Hepatocyte (in vitro differentiated cells): ENCODE results near the gene PIRT. TPM values are rescaled to one million over a fixed set of nuclear protein-coding genes. Genes with fewer than 3 reads are reported as not detected.

Experiments
- DNase-seq: peaks from one replicate; pipeline ENCODE4 v3.0.0-alpha.2; 2016; ENCODE audit warnings: low spot score
- H2AFZ ChIP-seq: fragments of 200-600 bp; sonication (generic); 2 replicates; pipeline ENCODE4 v1.6.0; 2016; ENCODE audit warnings: antibody characterized with exemption, mild to moderate bottlenecking
- H3K27ac ChIP-seq: fragments of 200-600 bp; sonication (generic); 2 replicates; pipeline ENCODE4 v1.5.1; 2016; ENCODE audit warnings: mild to moderate bottlenecking
- H3K27me3 ChIP-seq: fragments of 200-600 bp; sonication (generic); 2 replicates; pipeline ENCODE4 v1.6.1; 2016
- H3K36me3 ChIP-seq: fragments of 200-600 bp; sonication (generic); replicated peaks from 2 replicates; pipeline ENCODE4 v1.5.1; 2016; ENCODE audit warnings: low read depth; ENCODE audit not compliant: insufficient read depth
- H3K4me1 ChIP-seq: fragments of 200-600 bp; sonication (generic); 2 replicates; pipeline ENCODE4 v1.5.1; 2016; ENCODE audit warnings: mild to moderate bottlenecking, moderate library complexity; ENCODE audit not compliant: insufficient read depth
- H3K4me2 ChIP-seq: fragments of 200-600 bp; sonication (generic); 2 replicates; pipeline ENCODE4 v1.6.0; 2016
- H3K4me3 ChIP-seq: fragments of 200-600 bp; sonication (generic); 2 replicates; pipeline ENCODE4 v1.5.1; 2016; ENCODE audit warnings: mild to moderate bottlenecking
- H3K79me2 ChIP-seq: fragments of 200-600 bp; sonication (generic); 2 replicates; pipeline ENCODE4 v1.6.0; 2017; ENCODE audit warnings: mild to moderate bottlenecking
- H3K9me2 ChIP-seq: fragments of 200-600 bp; sonication (generic); replicated peaks from 2 replicates; pipeline ENCODE4 v1.6.0; 2017; ENCODE audit warnings: mild to moderate bottlenecking; ENCODE audit not compliant: insufficient read depth
- H3K9me3 ChIP-seq: fragments of 200-600 bp; sonication (generic); 2 replicates; pipeline ENCODE4 v1.5.1; 2016; ENCODE audit warnings: low read depth, mild to moderate bottlenecking
- H4K20me1 ChIP-seq: fragments of 200-600 bp; sonication (generic); 2 replicates; pipeline ENCODE4 v1.6.0; 2016; ENCODE audit warnings: mild to moderate bottlenecking; ENCODE audit not compliant: insufficient read depth, poor library complexity, severe bottlenecking
- EZH2 ChIP-seq: fragments of 200-600 bp; sonication (generic); IDR thresholded peaks from 2 replicates; pipeline ENCODE4 v1.6.1; 2016; ENCODE audit warnings: antibody characterized with exemption, mild to moderate bottlenecking, borderline replicate concordance
- EZH2phosphoT487 ChIP-seq: fragments of 200-600 bp; sonication (generic); IDR thresholded peaks from one replicate; pipeline ENCODE4 v1.6.1; 2018; ENCODE audit warnings: antibody characterized with exemption, mild to moderate bottlenecking, low read depth, moderate library complexity; ENCODE audit not compliant: unreplicated experiment, severe bottlenecking
- WGBS: methylation state at CpG from one replicate; pipeline ENCODE4 v1.1.6; 2016; ENCODE audit warnings: low lambda C conversion rate; ENCODE audit errors: missing lambda C conversion rate; 5-methylcytosine and 5-hydroxymethylcytosine counted together
- polyA plus RNA-seq: library from polyadenylated mRNA; unstranded; fragments of >200 nt; fragmentation: Nextera tagmentation; extraction: Ambion mirVana; gene quantifications from 2 replicates; pipeline ENCODE4 v1.2.1, GENCODE V29; 2016
- total RNA-seq: library from RNA; depleted of rRNA; stranded (reverse); fragments of >200 nt; gene quantifications from 2 replicates; pipeline ENCODE4 v1.2.3, GENCODE V29; 2014
- TF ChIP-seq, protein P1 (sequence below): fragments of 200-600 bp; sonication (generic); IDR thresholded peaks from 2 replicates; pipeline ENCODE4 v1.5.1; 2016; ENCODE audit warnings: antibody characterized with exemption, mild to moderate bottlenecking; ENCODE audit not compliant: poor library complexity

The PIRT gene
- total and polyA plus RNA-seq, 2 experiments from 2014 or later, result not detected

GRCh38 chr17:10845388-10845751, 7.5 kb upstream of the PIRT start:
- Histone ChIP-seq H3K9me3 (no peaks in the 10 kb centered on the region), H3K36me3 (no peaks in the 10 kb centered on the region), H3K4me2 (peak overlapping the region; percentile 89)

GRCh38 chr17:10844621-10845387, 6.9 kb upstream of the PIRT start:
- H4K20me1 ChIP-seq, result no peaks in the 10 kb centered on the region
- no peaks in the 10 kb centered on the region for H3K36me3 ChIP-seq
- no peaks in the 10 kb centered on the region for H3K27me3 ChIP-seq
- peak; percentile 90 for DNase-seq
- peak overlapping the region; percentile 73 for H2AFZ ChIP-seq
- TF ChIP-seq EZH2phosphoT487, result no peak
- TF ChIP-seq, protein P1, sequence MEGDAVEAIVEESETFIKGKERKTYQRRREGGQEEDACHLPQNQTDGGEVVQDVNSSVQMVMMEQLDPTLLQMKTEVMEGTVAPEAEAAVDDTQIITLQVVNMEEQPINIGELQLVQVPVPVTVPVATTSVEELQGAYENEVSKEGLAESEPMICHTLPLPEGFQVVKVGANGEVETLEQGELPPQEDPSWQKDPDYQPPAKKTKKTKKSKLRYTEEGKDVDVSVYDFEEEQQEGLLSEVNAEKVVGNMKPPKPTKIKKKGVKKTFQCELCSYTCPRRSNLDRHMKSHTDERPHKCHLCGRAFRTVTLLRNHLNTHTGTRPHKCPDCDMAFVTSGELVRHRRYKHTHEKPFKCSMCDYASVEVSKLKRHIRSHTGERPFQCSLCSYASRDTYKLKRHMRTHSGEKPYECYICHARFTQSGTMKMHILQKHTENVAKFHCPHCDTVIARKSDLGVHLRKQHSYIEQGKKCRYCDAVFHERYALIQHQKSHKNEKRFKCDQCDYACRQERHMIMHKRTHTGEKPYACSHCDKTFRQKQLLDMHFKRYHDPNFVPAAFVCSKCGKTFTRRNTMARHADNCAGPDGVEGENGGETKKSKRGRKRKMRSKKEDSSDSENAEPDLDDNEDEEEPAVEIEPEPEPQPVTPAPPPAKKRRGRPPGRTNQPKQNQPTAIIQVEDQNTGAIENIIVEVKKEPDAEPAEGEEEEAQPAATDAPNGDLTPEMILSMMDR, result peak; percentile 92
- H3K79me2 ChIP-seq, result no peaks in the 10 kb centered on the region
- H3K4me1 ChIP-seq, result no peaks in the 10 kb centered on the region
- H3K27ac ChIP-seq, result peak overlapping the region; percentile 93
- 3% methylated on average over 22 of the region's 28 CpGs for WGBS
- H3K9me3 ChIP-seq, result no peaks in the 10 kb centered on the region
- H3K4me2 ChIP-seq, result peak overlapping the region; percentile 89
- H3K4me3 ChIP-seq, result peak overlapping the region; percentile 56
- H3K9me2 ChIP-seq, result no peaks in the 10 kb centered on the region

More at GRCh38 chr17:10845388-10845751, 7.5 kb upstream of the PIRT start:
- Histone ChIP-seq H3K4me1 (no peaks in the 10 kb centered on the region), H3K27ac (no peak overlapping the region), H3K79me2 (no peaks in the 10 kb centered on the region), H3K27me3 (no peaks in the 10 kb centered on the region), H3K9me2 (no peaks in the 10 kb centered on the region), H2AFZ (no peak overlapping the region), H4K20me1 (no peaks in the 10 kb centered on the region), H3K4me3 (no peak overlapping the region)
- no peak for DNase-seq
- WGBS, result 23% methylated on average over 6 of the region's 6 CpGs
- TF ChIP-seq EZH2, result no peak
- TF ChIP-seq, protein P1, result no peak
- no peak for TF ChIP-seq EZH2phosphoT487

- no peak for TF ChIP-seq EZH2phosphoT487
- TF ChIP-seq, protein P1, result no peak
- no peak for TF ChIP-seq EZH2
- H3K9me3 ChIP-seq, result no peaks in the 10 kb centered on the region
- H3K4me3 ChIP-seq, result peak overlapping the region; percentile 56
- H3K4me1 ChIP-seq, result no peaks in the 10 kb centered on the region
- no peaks in the 10 kb centered on the region for H3K36me3 ChIP-seq
- 15% methylated on average over 7 of the region's 7 CpGs for WGBS
- H3K79me2 ChIP-seq, result no peaks in the 10 kb centered on the region
- no peak overlapping the region for H2AFZ ChIP-seq
- peak; percentile 74 for DNase-seq
- H3K4me2 ChIP-seq, result peak overlapping the region; percentile 89
- H3K27me3 ChIP-seq, result no peaks in the 10 kb centered on the region
- no peaks in the 10 kb centered on the region for H4K20me1 ChIP-seq
- no peaks in the 10 kb centered on the region for H3K9me2 ChIP-seq
- peak overlapping the region; percentile 93 for H3K27ac ChIP-seq
Measured at GRCh38 chr17:10843811-10844210, 5.9 kb upstream of the PIRT start.
